HG02938 (cell line): ENCODE results near the gene HEG1.

Experiments
- ATAC-seq: cut with Tn5 transposase; IDR thresholded peaks from one replicate; pipeline ENCODE4 v1.9.1; 2021; ENCODE audit warnings: mild to moderate bottlenecking, moderate library complexity; ENCODE audit not compliant: unreplicated experiment

HEG1 gene

DNA sequence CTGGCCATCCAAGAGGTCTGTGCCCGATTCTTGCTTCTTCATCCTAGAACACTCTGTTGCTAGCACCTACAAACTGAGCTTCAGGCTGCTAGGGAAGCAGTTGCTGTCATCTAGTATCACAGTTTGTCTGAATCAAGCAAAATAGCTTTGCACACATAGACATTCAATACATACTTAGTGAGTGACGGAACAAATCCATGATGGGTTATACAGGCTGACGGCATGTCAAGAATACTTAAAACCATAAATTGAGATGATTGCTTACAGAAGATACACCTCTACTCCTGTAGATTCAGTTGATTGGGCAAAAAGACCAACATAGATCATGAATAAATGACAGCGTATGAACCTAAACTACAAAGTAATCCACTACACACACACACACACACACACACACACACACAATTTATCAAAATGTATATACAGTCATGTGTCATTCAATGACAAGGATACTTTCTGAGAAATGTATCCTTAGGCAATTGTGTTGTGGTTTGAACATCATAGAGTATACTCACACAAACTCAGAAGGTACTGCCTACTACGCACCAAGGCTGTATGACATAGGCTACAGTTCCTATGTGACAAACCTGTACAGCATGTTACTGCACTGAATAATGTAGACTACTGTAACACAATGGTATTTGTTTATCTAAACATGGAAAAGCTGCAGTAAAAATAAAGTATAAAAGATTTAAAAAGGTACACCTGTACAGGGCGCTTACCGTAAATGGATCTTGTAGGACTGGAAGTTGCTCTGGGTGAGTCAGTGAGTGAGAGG lies 14.4 kb upstream of the HEG1 start:
- ATAC-seq = no peak

DNA sequence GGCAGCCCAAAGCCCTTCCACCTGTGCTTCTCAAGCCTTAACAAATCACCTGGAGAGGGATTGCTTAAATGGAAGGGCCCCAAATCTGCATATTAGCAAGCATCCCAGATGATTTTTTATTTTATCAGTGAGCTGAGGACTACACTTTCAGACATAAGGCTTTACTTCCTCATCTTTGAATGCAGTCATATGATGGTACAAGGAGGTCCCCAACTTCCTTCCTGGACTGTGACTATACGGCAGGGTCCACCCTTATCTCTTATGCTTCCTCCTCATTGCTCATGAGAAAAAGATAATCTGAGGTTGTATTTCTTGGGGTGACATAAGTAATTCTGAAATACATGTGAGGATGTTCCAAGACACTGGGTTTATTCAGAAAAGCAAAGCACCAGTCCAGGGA lies 13.7 kb upstream of the HEG1 start:
- no peak for ATAC-seq

DNA sequence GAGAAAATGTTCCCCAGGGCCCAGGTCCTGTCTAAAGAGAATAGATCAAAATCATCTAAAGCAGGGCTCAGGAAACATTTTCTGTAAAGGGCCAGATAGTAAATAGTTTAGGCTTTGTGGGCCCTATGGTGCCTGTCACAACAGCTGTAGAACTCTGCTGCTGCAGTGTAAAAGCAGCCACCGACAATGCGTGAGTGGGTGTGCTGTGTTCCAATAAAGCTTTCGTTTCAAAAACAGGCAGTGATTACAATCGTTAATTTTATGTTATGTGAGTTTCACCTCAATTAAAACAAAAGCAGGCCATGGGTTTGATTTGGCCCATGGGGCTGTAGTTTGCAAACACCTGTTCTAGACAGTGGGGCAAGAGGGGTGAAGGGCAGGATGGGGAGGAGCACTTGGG lies 12.5 kb upstream of the HEG1 start:
- no peak for ATAC-seq

DNA sequence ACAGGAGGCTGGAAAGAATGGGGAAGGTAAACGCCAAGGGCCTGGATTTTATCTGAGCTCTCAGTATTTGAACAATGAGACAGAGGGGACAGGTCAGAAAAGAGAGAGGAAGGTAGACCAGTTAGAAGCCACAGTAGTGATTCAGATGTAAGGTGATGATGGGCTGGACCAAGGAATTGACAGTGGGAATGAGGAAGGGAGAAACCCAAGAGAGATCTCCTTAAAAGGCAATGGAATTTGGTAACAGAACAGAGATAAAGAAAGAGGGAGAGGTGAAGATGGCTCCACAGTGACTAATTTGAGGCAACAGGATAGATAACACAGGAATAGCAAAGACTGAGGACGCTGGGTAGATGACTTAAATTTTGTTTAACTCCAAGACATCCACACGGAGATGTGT lies 11.4 kb upstream of the HEG1 start:
- no peak for ATAC-seq

DNA sequence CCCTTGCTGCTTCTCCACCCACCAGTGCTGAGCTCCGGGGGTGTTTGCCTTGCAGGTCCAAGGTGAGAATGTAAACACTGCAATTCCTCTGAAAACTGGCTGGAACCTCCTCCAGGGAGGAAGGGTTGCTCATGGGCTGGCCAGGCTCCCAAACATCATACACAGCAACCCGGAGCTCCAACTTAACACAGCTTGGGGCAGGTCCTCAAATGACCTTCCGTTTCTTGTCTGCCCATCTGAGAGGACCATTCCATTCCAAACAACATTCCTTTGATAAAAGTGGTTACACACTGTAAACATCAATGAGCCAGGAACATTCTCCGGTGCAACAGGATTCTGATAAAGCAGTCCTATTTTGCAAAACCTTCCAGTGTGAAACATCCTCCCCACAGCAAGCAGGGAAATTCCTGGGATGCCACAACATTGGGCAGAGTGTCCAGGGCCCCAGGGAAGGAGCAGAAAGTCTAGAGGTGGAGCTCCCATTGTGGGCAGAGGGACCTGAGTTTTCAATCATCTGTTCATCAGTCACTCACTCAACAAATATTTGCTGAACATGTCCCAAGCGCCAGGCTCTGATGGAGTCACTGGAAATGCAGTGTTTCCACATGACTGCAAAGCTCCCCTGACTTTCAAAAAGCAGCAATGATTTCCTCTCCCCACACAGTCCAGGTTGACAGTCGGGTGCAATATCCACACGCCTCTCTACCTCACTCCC lies 7.3 kb upstream of the HEG1 start:
- no peak for ATAC-seq

DNA sequence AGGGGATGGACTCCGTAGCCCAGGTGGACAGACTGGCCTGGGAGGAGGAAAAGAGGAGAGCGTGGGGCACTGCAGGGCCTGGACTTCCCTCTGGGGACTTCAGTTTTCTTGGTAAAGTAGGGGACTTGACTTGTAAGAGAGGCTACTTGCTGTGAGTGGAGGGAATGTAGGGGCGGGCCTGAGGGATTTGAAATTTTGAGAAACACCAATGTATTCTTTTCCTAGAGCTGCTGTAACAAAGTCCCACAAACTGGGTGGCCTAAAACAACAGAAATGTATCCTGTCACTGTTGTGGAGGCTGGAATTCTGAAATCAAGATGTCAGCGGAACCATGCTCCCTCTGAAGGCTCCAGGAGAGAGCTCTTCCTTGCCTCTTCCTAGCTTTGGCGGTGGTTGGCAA lies 5.8 kb upstream of the HEG1 start:
- no peak for ATAC-seq

DNA sequence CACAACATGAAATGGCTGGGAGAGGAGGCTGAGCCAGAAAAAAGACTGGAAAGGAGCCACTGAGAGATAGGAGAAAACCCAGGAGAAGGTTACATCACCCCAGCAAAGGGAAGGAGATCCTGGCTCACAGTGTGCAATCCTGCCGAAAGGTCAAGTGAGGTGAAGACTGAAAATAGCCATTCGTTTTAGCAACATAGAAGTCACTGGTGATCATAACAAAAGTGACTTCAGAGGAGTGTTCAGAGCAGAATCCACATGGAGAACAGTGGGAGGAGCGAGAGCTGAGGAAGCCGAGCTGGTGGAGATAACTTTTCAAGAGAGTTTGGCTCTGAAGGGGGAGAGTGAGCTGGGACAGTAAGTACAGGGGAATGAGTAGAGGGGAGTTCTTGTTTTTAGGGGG lies 5.4 kb upstream of the HEG1 start:
- ATAC-seq = no peak

DNA sequence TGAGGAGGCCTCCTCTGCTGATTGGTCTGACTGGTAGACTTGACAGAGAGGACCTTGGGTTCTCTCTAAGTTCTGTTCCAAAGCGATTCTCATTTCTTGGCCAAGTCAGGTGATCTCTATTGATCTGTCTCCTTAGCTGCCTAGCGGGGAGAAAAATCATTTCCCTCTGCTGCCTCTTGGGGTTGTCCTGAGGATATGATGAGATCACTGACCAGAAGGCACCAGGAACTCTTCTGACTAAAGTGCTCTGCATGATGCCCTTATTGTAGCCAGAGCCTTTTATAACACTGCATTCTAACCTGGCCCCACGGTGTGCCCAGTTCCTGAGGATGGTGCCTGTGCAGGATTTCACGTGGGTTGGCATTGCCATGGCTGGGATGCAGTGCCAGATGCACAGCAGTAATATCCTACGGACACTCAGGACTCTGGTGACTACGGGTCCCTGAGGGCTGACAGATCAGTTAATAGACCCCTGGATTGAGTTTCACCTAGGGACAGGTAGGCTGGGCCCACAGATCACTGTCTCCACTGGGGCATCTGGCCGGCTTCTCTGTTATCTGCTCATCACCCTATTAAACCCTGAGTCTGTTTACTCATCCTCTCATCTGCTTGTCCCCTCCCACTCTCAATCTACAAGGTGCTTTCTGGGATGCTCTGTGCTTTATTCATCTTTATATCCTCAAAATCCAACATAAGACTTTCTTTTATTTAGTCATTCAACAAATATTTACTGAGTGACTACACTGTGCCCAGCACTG lies 3.9 kb upstream of the HEG1 start:
- ATAC-seq = no peak

DNA sequence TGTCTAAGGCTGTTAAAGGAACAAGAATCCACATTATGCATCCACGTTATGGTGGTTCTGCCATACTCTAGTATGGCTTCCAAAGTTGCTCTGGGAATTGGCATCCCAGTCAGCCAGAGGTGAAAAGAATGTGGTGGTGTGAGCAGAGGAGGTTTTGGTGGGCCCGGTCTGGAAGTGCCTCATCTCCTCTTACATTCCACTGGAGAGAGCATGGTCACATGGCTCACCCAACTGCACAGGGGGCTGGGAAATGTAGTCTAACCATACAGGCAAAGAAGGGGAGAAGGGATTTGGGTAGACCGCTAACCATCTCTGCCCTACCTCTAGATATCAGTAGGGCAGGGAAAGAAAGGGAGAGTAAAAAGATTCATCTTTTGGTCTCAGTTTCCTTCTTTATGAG lies 3.2 kb upstream of the HEG1 start:
- ATAC-seq = no peak

DNA sequence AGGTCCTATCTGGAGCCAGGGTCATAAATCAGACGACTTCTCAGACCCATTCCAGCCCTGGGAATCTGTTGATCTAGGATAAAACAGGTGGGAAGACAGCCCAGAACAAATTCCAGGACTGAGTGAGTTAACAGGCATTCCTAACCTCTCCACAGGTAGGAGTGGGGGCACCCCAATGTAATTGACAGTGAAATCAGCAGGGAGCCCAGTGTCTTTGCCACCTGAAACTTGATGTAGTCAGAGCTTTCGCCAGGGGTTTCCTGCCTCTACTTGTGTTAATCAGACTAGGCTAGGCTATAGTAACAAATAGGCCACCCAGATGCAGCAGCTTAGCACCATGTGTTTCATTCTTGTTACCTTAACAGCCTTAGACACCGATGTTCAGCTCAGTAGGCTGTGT lies 2.7 kb upstream of the HEG1 start:
- no peak for ATAC-seq

DNA sequence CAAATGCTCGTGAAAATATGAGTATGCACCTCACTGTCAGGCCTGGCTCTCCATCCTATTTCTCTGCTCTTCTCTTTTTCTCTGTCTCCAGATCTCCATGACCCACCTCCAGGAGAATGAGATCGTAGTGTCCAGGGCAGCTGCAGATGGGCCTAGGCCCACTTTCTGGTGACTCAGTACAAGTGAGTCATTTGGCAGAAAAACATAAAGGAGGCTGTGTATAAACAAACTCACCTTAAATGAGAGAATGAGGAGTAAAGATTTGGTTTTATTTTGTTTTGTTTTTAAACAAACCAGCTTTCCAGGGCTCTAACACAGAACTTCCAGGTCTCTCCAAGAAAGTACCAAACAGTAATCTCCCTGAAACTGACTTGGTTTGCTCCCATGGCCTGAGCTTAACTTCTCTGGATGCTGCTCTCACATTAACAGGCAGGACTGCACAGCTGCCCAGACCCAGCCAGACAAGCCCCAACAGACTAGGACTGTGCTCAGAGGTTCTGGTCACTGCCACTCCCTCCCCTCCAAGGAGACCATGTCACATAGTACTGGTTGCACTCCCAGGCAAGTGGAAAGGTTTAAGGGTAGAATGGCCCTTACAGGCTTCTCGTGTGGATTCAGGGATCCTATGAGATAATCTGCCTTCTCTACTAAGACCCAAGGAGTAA lies 1.5 kb upstream of the HEG1 start:
- ATAC-seq = no peak

DNA sequence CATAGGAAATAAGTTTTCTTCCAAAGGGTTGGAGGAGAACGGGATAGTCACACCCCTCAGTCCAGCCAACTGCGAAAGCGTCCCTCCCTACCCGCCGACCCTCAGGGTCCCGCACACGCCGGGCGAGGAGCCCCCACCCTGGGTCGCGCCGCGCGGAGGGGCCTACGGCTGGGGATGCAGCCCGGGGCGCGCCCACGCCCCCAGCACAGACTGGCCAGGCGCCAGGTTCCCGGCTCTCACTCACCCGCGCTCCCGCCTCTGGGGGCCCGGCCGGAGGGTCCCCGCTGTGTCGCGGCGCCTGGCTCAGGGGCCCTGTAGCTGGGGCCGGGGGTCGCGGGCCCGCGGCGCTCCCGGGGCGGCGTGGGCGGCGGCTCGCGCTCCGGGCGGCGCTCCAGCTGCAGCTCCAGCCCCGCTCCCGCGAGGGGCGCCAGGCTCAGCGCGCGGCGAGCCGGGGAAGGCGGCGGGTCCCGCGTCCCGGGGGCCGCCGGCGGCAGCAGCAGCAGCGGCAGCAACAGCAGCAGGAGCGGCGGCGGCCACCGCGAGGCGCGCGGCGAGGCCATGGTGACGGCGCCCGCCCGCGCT lies 375 bp downstream of the HEG1 start:
- ATAC-seq = no peak

DNA sequence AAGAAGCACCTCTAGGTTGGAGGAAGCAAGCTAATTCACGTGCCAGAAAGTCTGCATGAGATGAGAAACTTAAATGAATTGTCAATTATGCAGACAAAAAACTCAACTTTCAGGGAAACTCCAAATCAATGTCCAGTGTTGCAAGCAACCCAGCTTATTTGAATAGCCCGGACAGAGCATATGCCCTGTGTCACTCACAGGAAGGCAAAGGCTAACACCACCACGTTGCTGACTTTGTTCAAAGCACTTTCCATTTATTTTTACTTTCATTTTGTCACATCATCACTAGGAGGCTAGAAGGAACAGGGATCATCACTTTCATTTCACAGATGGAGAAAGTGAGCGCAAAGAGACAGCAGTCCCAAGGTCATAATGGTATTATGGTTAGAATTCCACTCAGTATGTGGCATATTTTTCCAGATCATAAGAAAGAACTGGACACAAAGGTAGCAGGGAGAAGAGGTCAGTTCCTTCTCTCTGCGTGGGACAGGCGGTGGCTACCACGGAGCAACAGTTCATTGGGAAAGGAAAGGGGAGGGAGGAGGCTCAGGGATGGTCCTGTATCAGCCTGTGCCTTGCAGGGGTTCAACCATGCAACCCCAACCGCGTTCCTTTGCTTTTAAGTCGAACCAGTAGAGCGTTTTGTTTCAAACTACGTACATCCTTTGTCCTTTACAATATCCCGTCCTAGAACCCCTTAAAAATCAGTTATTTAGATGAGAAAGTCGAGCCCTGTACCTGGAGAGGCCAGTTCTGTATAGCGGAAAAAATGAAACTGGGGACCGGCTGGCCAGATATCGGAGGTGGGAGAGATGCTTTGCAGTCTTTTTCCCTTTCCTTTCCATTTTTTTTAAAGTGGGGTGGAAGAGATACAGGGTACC lies 1.1 kb downstream of the HEG1 start:
- peak; percentile 47 for ATAC-seq

DNA sequence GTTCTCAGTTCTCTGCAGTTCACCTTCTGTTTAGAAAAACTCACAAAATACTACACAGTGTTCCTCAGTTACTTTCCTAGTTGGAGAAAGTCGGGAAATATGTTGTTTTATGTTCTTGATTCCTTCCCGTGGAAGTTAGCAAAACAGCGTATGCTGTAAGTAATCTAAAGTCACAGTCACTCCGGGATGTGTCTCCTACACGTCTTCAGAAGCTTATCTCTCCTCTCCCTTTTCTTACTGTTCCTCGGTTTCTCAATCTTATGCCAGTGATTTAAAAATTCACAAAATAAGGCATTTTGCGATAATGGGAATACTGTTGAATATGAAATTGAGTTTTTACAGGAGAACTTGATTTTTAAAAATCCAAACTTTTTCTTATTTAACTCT lies 1.7 kb downstream of the HEG1 start:
- no peak for ATAC-seq

DNA sequence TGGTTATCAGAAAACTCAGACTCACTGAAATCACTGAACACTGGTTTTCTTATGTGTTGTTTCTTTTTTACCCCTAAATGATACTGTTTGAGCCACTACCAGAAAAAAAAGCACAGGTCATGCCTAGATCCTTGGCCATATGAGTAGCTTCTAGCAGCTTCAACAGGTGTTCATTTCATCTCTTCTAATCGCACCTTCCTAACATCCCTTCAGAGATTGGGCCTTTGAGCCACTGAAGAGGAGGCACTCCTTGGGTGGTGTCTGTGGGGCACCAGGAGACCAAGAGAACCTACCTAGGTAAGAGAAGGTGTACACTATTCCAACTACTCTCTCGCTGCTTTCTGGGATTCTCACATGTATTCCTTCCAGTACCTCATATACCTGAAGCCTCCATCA lies 2.5 kb downstream of the HEG1 start:
- ATAC-seq = no peak

DNA sequence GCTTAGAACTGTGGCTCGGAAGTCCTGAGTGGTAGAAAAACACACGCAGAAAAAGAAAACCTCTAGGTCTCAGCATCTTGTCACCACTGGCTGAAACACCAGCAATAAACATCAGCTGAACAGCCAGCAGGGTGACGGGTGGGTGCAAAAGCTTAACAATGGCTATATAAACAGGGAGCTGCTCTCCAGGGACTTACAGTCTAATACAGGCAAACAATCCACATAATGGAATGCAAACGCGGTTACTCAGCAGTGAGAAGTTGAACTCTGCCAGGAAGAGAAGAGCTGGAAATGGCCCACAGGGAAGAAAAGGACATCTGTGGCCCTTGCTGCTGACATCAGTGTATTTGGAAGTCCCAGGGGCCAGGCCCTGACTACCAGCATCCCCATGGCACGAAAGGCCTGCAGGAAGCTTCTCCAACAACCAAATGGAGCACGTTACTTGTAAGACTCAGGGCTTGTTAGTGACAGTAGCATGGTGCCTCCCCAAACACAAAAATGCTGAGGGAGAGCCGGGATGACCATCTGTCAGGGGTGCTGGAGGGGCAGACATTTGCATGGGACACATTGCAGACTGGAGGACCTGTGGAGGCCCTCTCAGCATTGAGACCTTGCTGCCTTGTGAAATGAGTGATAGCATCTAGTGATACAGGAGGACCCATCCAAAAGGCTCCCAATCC lies 3.0 kb downstream of the HEG1 start:
- ATAC-seq = no peak

DNA sequence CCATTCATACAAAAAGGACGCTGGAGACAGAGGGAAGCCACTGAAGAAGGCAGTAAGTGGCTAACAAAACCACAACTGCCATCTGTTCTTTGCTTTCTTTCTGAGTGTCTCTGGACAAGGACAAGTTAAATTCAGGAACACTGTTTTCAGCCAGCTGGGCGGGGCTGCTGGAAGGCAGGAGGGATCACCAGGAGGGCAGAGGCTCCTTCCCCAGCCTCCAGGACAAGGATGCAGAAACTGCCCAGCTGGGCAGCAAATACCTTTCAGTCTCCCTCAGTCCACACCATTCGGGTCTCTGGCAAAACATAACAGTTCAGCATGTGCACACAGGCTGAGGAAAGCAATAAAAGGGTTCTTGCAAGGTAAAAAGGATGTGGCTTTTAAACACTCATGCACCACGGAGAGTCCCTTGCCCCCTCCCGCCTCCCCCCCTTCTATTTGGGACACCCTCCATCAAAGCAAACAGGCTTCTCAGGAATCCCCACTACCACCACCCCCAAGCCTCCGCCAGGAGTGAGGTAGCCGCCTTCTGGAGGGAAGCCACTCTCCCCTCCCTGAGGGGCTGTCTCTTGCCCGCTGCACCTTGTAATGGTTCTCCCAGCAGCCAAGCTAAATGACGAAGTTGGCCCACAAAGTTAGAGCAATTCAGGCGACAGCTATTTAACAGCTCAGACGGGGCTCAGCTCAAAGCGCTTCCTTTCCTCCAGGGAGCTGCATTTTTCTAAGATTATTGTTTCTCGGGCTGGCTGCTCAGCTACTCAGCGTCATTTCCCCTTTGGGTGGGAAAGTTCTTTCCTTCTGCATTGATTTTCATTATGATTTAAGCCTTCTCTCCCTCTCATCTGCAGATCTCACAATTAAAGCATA lies 3.8 kb downstream of the HEG1 start:
- ATAC-seq = no peak

DNA sequence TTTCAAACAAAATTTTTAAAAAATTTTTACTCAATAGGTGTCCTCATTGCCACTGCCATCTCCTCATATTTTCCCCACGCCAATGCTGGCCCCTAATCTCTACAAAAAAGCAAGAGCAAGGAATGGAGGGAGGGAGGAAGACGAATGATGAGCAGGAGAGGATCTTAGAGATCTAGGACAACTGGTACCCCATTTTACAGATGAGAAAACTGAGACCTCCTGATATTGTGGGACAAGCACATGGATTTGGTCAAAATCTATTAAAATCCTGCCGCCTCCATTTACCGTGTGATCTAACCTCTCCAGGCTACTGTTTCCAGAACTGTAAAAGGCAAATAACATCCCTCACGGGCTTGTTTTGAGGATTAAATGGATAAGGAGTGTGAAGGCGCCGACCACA lies 4.6 kb downstream of the HEG1 start:
- ATAC-seq = no peak
